HG02623 (cell line): ENCODE data around the gene CHST9.
"Not testable (repeated sequence)": the region's sequence is repeated elsewhere in the genome, so short reads cannot be mapped to it uniquely, and the experiment has no call there.

ENCODE experiments used
- ATAC-seq: cut with Tn5 transposase; IDR thresholded peaks from one replicate; pipeline ENCODE4 v1.9.1; 2021; ENCODE audit warnings: moderate library complexity; ENCODE audit not compliant: unreplicated experiment

Gene CHST9

DNA sequence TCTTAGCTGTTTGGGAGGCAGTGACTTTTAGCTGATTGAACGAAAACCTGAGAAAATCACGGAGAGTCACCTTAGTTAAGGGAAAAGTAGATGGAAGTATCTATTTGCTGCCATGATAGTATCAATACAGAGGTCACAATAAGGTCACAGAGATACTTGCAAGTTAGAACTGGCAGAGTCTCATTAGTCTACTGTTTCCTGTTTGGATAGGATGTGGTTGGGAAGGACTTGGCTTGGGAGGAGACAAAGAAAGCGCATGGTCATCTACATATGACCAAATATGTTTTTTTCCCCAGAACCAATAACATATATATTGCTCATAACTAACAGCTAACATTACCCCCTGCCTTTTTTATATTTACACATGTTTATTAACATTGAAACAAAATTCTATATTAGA is 241.2 kb downstream of the CHST9 start:
- ATAC-seq = no peak

DNA sequence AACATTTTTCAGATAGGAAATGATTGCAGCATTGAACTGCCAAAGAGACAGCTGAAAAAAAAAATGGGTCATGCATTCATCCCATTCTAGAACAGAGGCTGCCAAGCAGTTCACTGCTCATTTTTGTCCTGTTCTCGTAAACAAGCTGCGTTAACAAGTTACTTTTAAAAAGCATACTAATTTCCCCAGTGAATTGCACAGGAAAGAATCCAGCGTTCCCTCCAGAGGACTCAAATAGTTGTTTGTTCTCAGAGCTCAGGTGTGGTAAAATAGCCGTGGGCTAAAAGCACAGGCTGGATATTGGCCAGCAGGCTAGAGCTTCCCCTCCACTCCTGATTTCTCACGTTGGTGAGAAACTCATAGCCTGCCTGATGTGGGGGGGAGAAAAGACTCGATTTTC is 243.5 kb downstream of the CHST9 start:
- ATAC-seq = no peak

- ATAC-seq = no peak
These were observed 244.2 kb downstream of the CHST9 start for GRCh38 chr18:26940744-26941398.

- ATAC-seq = no peak
These were observed 253.4 kb downstream of the CHST9 start for GRCh38 chr18:26931659-26932058.

GRCh38 chr18:26930630-26931029 is 254.5 kb downstream of the CHST9 start:
- ATAC-seq = no peak

DNA sequence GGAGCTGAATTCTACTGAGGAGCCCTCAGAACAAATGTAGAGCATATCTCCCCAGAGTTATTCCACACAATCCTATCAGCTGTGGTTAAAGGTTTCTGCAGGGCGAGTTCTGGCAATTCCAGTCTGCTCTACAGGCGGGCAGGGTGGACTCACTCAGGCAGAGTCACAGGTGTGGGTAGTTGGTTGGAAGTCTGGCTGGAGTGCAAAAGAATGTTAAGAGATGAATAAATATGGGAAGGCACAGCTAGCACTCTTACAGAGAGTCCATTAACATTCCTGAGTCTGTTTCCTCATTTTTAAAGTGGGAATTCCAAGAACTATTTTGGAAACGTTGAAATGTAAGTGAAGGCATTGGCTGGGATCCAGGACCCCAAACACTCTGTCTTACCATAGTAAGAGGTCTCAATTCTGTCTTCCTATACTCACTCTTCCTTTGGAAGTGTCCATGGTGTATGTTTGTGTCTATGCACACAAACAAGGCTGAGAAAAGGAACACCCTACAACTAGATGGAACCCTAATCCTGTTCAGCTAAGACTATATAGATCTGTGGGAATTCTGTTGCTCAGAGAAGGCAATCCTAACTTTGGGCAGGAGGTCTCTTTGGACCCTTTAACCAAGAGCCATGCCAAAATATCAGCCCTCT is 256.3 kb downstream of the CHST9 start:
- ATAC-seq = no peak

- not testable (repeated sequence) for ATAC-seq
These were observed 257.3 kb downstream of the CHST9 start for GRCh38 chr18:26927822-26928221.

- no peak for ATAC-seq
These were observed 258.9 kb downstream of the CHST9 start for GRCh38 chr18:26926066-26926675.

GRCh38 chr18:26925313-26925712 is 259.8 kb downstream of the CHST9 start:
- ATAC-seq = no peak

DNA sequence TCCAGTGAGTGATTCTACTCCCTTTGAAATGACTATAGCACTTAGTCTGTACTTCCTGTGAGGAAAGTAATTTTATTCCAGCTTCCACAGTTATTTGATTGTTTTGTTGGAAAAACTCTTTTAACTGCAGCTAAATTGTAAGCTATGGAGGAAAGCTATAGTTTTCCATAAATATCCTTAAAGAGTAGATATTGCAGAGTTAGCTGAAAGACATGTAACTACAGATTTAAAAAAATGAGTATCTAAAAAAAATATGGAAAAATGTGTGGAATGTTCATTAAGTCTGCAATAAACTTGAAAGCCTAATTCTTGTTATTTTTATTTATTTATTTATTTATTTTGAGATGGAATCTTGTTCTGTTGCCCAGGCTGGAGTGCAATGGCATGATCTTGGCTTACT is 262.8 kb downstream of the CHST9 start:
- ATAC-seq = no peak

DNA sequence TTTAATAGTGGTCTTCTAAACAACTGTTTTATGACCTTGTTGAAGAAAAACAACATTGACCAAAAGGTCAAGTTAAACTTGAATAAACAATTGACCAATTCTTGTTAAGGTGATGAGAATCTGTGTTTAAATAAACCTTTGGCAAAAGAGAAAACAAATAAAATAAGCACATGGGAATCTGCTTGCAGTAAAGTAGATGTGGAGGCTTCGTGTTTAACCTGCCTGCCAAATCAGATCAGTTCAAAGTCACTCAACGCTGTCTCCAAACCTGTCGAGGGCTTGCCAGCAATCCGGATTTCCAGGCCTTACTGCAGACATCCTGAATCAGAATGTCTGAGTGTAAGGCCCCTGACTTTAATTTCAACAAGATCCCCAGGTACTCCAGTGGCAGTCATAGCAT is 264.5 kb downstream of the CHST9 start:
- ATAC-seq = no peak

DNA sequence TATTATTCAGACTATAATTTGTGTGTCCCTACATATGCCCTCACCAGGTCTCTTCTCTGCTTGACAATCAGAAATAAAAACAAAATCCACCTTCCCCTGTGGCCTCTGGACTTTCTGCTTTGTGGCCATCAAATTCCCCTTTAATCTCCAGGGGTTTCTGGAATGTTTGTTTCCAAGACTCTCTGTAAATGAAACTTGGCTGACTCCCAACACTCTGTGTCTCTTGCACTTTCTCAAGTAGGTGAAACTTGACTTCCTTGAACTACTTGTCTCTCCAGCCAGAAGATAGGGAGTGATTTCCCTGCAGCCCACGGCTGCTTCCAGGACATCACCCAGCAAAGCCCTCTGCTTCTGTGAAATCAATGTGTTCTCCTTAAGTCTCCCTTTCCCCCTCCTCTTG is 265.5 kb downstream of the CHST9 start:
- ATAC-seq = no peak

DNA sequence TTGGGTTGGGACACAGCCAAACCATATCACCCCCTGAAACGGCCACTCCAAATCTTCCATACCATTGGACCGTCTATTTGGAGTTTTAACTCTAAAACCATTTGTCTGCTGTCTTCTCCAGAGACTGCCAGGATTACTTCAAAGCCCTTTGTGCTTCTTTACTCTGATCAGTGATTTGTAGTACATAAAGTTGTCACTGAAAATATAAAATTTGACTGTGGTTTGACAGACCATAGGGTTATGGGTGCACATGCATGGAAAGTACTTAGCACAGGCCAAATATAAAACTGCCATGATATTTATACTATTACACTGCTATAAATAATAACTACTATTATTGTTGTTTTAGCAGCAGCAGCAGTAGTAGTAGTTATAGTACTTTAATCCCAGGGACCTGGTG is 265.9 kb downstream of the CHST9 start:
- ATAC-seq = no peak

DNA sequence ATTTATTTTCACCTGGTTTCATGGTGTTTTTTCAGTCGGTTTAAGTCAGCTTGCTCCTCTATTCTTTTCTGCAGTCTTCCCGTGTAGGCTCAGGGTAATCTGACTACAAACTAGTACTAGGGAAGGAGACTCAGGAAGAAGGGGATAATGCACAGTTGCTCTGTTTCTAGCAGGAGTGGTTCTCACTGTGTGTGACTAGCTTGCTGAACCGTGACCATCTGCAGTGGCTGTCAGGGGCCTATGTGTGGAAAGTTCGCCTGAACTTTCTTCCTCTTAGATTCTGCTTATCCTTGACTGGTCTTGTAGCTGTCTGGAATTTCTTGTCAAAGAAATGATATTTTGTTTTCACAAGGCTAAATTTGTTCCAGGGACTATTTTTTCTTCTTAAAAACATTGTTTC is 273.3 kb downstream of the CHST9 start:
- no peak for ATAC-seq

DNA sequence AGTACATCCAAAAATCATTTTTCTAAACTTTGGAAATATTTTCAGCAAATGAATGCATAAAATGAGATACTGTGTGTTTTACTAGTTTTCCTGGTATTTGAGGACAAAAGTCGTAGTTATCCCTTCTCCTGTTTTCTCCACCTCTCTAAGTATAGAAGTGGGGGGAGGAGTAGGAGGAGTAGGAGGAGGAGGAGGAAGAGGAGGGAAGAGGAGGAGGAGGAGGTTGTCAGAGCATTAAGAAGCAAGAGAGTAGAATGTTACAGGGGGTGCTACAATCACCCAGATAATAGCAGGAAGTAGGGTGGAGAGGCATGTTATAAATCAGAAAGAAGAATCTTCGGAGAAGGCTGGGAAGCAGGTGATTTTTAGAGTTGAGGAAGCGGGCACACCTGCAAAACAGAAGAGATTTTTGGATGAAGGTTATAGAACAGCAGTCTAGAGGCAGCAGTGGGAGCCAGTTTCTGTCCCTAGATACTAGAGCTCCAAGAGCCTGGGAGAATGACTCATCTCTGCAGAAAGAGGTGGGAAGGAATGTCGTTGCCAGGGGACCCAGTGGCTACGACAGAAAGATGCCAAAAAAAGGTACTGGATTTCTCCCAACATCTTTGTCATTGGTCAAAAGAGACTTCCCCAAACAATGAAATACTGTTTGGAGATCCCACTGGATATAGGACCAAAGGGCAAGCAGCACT is 275.4 kb downstream of the CHST9 start:
- no peak for ATAC-seq

- ATAC-seq = no peak
These were observed 276.2 kb downstream of the CHST9 start for GRCh38 chr18:26908906-26909305.

DNA sequence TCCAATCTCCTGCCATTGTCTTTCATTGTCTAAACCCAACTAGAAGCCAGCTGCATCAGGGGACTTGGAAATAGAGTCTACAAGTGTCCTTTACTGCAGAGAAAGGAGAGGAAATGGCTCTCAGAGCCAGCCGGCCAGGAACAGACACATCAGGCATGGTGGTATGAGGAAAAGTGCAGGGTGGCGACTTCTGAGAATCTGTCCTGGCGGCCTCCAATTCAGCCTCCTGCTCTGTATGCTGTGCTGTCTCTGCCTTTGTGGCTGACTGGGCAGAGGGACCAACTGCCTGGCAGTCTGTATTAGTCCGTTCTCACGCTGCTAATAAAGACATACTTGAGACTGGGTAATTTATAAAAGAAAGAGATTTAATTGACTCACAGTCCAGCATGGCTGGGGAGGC is 282.8 kb downstream of the CHST9 start:
- ATAC-seq = no peak

- ATAC-seq = no peak
These were observed 284.1 kb downstream of the CHST9 start for GRCh38 chr18:26901020-26901419.

DNA sequence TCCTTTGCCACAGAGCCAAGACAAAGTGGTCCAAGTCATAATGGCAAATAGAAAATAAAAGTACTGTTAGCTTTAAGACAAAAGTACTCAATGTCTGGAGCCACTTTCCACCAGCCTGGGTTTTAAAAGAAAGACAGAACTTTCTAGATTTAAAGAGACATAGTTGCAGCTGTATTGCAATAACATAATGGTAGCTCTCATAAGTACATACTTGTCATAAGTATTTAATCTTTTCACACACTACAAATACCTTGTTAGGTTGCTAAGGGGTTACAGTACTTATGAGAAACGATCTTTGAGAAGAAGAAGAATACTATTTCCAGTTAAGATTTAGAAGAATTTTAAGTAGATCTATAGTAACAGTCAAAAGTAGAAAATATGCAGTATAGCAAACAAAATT is 290.7 kb downstream of the CHST9 start:
- no peak for ATAC-seq

DNA sequence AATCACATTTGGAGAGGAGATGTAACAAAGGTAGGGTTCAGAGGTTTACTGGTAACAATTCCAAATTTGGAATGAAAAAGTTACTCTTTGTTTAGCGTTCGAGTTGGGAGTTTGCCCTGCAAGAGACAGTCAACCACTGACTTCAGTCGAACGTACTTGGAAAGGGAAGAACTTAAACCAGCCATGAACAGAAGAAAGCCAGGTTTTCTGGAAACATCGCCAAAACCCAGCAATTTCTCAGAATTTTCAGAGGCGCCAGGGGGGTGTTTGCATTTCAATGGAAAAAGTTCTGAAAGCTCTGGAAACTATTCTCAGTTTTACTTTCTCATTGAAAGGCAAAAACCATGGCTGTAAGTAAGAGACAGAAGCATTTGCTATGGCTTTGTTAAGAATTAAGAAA is 291.1 kb downstream of the CHST9 start:
- no peak for ATAC-seq

DNA sequence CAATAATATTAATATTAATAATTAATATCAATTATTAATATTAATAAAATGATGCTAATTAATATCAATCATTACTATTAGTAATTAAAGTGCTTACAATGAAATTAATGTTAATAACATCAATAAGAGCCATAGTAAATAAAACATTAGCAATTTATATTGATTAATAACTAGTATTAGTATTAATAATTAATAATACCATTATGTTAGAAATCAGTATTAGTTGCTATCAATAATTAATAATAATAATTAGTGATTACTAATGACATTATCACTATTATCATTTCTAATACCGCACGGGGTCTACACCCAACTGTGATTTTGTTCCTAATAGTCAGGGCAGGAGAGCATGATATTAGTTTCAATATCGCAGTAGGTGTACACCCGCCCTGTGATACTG is 296.8 kb downstream of the CHST9 start:
- ATAC-seq = no peak

- no peak for ATAC-seq
These were observed 310.0 kb downstream of the CHST9 start for GRCh38 chr18:26875040-26875654.
